Liver (tissue), 9 donors: ENCODE data around the gene GABRD. TPM values are rescaled to one million over a fixed set of nuclear protein-coding genes. Genes with fewer than 3 reads are reported as not detected.

Experiments
- DNase-seq: peaks from one replicate; pipeline ENCODE4 v3.0.0-alpha.2; 2017; ENCODE audit warnings: low spot score
- H3K27ac ChIP-seq, 2 donors: one replicate each; pipeline ENCODE4 v1.7.0; 2013; ENCODE audit warnings: inconsistent platforms in 2 of 2, low read length in 2 of 2, control low read depth in 1 of 2, low read depth in 1 of 2, mild to moderate bottlenecking in 1 of 2
- H3K27me3 ChIP-seq, 4 donors: one replicate each; pipeline versions ENCODE4 v1.6.1 to v1.7.0; 2013; ENCODE audit warnings: low read length in 3 of 4, inconsistent platforms in 1 of 4, mild to moderate bottlenecking in 1 of 4, moderate library complexity in 1 of 4; ENCODE audit not compliant: control insufficient read depth in 4 of 4, insufficient read depth in 4 of 4
- H3K36me3 ChIP-seq, 4 donors: one replicate each; pipeline versions ENCODE4 v1.6.1 to v1.7.0; 2013; ENCODE audit warnings: low read length in 3 of 4, mild to moderate bottlenecking in 3 of 4, low read depth in 1 of 4, moderate library complexity in 1 of 4; ENCODE audit not compliant: control insufficient read depth in 4 of 4, insufficient read depth in 3 of 4
- H3K4me1 ChIP-seq, 4 donors: one replicate each; pipeline versions ENCODE4 v1.6.1 to v1.7.0; 2013; ENCODE audit warnings: low read length in 3 of 4, mild to moderate bottlenecking in 3 of 4, moderate library complexity in 1 of 4; ENCODE audit not compliant: control insufficient read depth in 4 of 4, insufficient read depth in 4 of 4
- H3K4me3 ChIP-seq, 3 donors: one replicate each; pipeline versions ENCODE4 v1.6.1 to v1.7.0; 2013; ENCODE audit warnings: low read length in 3 of 3, control low read depth in 1 of 3, low read depth in 1 of 3, mild to moderate bottlenecking in 1 of 3
- H3K9ac ChIP-seq, 2 donors: one replicate each; pipeline ENCODE4 v1.7.0; 2013; ENCODE audit warnings: low read length in 2 of 2, mild to moderate bottlenecking in 2 of 2, moderate library complexity in 2 of 2, control low read depth in 1 of 2, low read depth in 1 of 2
- H3K9me3 ChIP-seq, 4 donors: one replicate each; pipeline versions ENCODE4 v1.6.1 to v1.7.0; 2013; ENCODE audit warnings: low read length in 3 of 4; ENCODE audit not compliant: control insufficient read depth in 4 of 4
- EGR1 ChIP-seq, 2 donors: IDR thresholded peaks; 2 replicates each; pipeline ENCODE4 v1.6.1; 2016 to 2018; ENCODE audit warnings: antibody characterized with exemption in 2 of 2, low read depth in 2 of 2
- FOXA2 ChIP-seq: IDR thresholded peaks from 2 replicates; pipeline ENCODE4 v1.6.1; 2016; ENCODE audit warnings: antibody characterized with exemption
- HNF4A ChIP-seq, 2 donors: conservative IDR thresholded peaks; 2 replicates each; pipeline ENCODE4 v1.6.1; 2016; ENCODE audit warnings: antibody characterized with exemption in 2 of 2, mild to moderate bottlenecking in 2 of 2
- HNF4G ChIP-seq: IDR thresholded peaks from 2 replicates; pipeline ENCODE4 v1.6.1; 2016; ENCODE audit warnings: antibody characterized with exemption
- JUND ChIP-seq, 2 donors: IDR thresholded peaks; 2 replicates each; pipeline ENCODE4 v1.6.1; 2016; ENCODE audit warnings: antibody characterized with exemption in 2 of 2
- MAX ChIP-seq: IDR thresholded peaks from 2 replicates; pipeline ENCODE4 v1.6.1; 2016; ENCODE audit warnings: antibody characterized with exemption
- NR2F2 ChIP-seq: IDR thresholded peaks from 2 replicates; pipeline ENCODE4 v1.6.1; 2016; ENCODE audit warnings: antibody characterized with exemption
- RAD21 ChIP-seq, 2 donors: IDR thresholded peaks; 2 replicates each; pipeline ENCODE4 v1.6.1; 2016; ENCODE audit warnings: antibody characterized with exemption in 2 of 2, mild to moderate bottlenecking in 2 of 2
- SP1 ChIP-seq: IDR thresholded peaks from 2 replicates; pipeline ENCODE4 v1.6.1; 2018; ENCODE audit warnings: antibody characterized with exemption, mild to moderate bottlenecking
- TAF1 ChIP-seq: conservative IDR thresholded peaks from 2 replicates; pipeline ENCODE4 v1.6.1; 2016; ENCODE audit warnings: antibody characterized with exemption, mild to moderate bottlenecking
- YY1 ChIP-seq: IDR thresholded peaks from 2 replicates; pipeline ENCODE4 v1.6.1; 2016; ENCODE audit warnings: antibody characterized with exemption, mild to moderate bottlenecking
- WGBS: extraction: QIAGEN DNeasy Blood & Tissue Kit; methylation state at CpG from one replicate; pipeline ENCODE4 v1.1.7; 2013; 5-methylcytosine and 5-hydroxymethylcytosine counted together
- polyA plus RNA-seq, 2 donors: library from polyadenylated mRNA; stranded (reverse) in 1 of 2; unstranded in 1 of 2; fragments of 200-250 nt in 1 of 2; fragments of >200 nt in 1 of 2; fragmentation: Nextera tagmentation in 1 of 2; extraction: Ambion mirVana in 1 of 2; gene quantifications; one replicate each; pipeline versions ENCODE4 v1.2.1 to v1.2.3, GENCODE V29; 2013 to 2015
- total RNA-seq, 2 donors: library from RNA; depleted of rRNA; stranded (reverse); fragments of >200 nt; gene quantifications; one replicate each; pipeline ENCODE4 v1.2.3, GENCODE V29; 2014
- donor health status: healthy.
- donor health status: healthy.
- donor health status: healthy.
- donor health status: healthy.
- donor health status: healthy.

The GABRD gene
- total and polyA plus RNA-seq, 4 donors = 0.29 TPM; not detected in 3

DNA sequence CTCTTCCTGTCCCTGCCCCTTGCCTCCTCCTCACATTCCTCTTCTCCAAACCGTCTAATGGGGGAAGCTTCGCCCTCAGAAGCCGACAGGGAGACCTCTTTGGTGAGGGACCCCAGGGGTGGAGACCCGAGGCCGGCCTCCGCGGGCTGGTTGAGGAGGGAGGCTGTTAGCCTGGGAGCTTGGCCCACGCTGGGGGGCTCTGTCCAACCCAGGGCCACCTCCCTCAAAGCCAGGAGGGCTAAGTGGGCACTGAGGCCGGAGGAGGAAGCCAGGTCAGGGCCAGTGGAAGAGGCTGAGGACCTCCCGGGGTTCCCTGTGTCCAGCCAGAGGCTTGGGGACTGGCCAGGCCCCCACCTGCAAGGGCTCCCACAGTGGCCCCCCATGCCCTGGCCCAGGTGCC lies 5.3 kb downstream of the GABRD start:
- 90% methylated on average over 10 of the region's 10 CpGs for WGBS
- Histone ChIP-seq H3K27ac (no peak overlapping the region), H3K27me3 (peaks cover 0 to 9% (median 4%) of the 10 kb centered on the region in 4 donors), H3K9ac (no peak overlapping the region), H3K4me3 (no peak overlapping the region), H3K36me3 (no peaks in the 10 kb centered on the region), H3K9me3 (no peaks in the 10 kb centered on the region), H3K4me1 (peaks cover 0 to 9% (median 1%) of the 10 kb centered on the region in 4 donors)
- no peak for TF ChIP-seq RAD21 (IDR thresholded peaks at IDR 0.05)
- DNase-seq = no peak

DNA sequence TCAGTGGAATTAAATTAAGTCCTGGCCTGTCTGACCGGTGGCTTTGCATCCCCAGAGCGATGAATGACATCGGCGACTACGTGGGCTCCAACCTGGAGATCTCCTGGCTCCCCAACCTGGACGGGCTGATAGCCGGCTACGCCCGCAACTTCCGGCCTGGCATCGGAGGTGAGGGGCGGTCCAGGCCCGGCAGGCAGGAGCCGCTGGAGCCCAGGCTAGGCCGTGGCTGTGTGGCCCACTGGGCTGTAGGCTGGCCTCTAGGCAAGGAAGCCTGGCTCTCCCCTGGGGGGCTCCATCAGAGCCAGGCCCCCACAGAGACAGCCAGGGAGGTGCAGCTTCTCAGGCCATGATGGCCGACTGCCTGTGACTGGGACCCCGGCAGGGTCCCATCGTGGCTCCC lies 5.7 kb downstream of the GABRD start:
- Histone ChIP-seq H3K27ac (no peak overlapping the region), H3K36me3 (no peaks in the 10 kb centered on the region), H3K4me1 (peaks cover 0 to 4% (median 0%) of the 10 kb centered on the region in 4 donors), H3K4me3 (no peak overlapping the region), H3K27me3 (peaks cover 0 to 5% (median 4%) of the 10 kb centered on the region in 4 donors), H3K9ac (no peak overlapping the region), H3K9me3 (no peaks in the 10 kb centered on the region)
- no peak for DNase-seq
- WGBS = 89% methylated on average over 18 of the region's 18 CpGs
- TF ChIP-seq NR2F2 (no peak), JUND (IDR thresholded peaks at IDR 0.05) (no peak), HNF4G (no peak), FOXA2 (no peak), HNF4A (conservative IDR thresholded peaks at IDR 0.05) (no peak), SP1 (no peak)

DNA sequence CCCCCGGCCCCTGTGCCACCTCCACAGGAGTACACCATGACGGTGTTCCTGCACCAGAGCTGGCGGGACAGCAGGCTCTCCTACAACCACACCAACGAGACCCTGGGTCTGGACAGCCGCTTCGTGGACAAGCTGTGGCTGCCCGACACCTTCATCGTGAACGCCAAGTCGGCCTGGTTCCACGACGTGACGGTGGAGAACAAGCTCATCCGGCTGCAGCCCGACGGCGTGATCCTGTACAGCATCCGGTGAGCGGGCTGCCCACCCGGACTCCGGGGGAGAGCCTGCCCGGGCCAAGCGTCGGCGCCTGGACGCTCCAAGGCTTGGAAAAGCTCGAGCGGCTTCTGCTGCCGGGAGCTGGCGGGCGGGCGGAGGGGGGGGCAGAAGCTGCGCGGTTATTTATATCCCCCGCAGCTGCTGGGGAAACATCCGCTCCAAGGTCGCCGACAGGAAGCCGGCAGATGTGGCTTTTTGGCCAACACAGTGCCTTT lies 6.4 kb downstream of the GABRD start:
- no peaks in the 10 kb centered on the region for H3K36me3 ChIP-seq
- no peaks in the 10 kb centered on the region for H3K9me3 ChIP-seq
- WGBS = 64% methylated on average over 39 of the region's 39 CpGs
- peaks cover 0 to 4% (median 0%) of the 10 kb centered on the region in 4 donors for H3K4me1 ChIP-seq
- no peak overlapping the region for H3K9ac ChIP-seq
- no peak for TF ChIP-seq HNF4A (conservative IDR thresholded peaks at IDR 0.05)
- TF ChIP-seq FOXA2 = no peak
- peak; percentile 37 for TF ChIP-seq NR2F2
- H3K4me3 ChIP-seq = no peak overlapping the region
- H3K27me3 ChIP-seq = peaks cover 0 to 4% (median under 1%) of the 10 kb centered on the region in 4 donors
- DNase-seq = no peak
- H3K27ac ChIP-seq = peak overlapping the region; percentile 41 to 54

DNA sequence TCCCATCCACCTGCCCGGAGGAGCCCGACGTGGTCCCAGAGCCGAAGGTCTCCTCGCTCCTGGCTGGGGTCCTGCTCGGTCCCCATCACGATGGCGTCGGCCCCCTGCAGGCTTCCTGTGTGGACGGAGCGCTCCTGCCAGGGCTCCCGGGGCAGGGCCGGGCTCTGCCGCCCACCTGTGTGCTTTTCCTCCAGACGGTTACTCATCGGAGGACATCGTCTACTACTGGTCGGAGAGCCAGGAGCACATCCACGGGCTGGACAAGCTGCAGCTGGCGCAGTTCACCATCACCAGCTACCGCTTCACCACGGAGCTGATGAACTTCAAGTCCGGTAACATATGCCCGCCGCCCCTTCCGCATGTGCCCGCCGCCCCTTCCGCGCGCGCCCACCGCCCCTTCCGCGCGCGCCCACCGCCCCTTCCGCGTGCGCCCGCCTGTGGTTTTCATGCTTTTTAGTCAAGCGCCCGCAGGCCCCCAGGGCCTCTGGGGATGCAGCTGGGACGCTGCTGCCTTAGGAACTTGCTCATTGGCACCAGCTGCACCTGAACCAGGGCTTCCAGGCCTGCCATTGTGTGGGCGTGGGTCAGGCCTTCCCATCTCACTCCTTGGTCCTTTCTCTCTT lies 8.9 kb downstream of the GABRD start:
- 91% methylated on average over 46 of the region's 46 CpGs for WGBS
- H3K4me3 ChIP-seq = no peak overlapping the region
- no peak overlapping the region for H3K27ac ChIP-seq
- H3K27me3 ChIP-seq = no peaks in the 10 kb centered on the region
- no peak for DNase-seq
- no peaks in the 10 kb centered on the region for H3K9me3 ChIP-seq
- peaks cover 0 to 4% (median 0%) of the 10 kb centered on the region in 4 donors for H3K4me1 ChIP-seq
- H3K36me3 ChIP-seq = no peaks in the 10 kb centered on the region
- no peak overlapping the region for H3K9ac ChIP-seq
- TF ChIP-seq TAF1 (no peak), YY1 (no peak), MAX (no peak), JUND (IDR thresholded peaks at IDR 0.05) (no peak), HNF4G (no peak), RAD21 (IDR thresholded peaks at IDR 0.05) (no peak), EGR1 (IDR thresholded peaks at IDR 0.05; ENCODE audit: low read depth in 2 of 2) (no peak)
